GM21825 (cell line): ENCODE results near the gene OR1E2.
"Not testable (repeated sequence)": the region's sequence is repeated elsewhere in the genome, so short reads cannot be mapped to it uniquely, and the experiment has no call there.

Source experiments
- ATAC-seq: cut with Tn5 transposase; IDR thresholded peaks from one replicate; pipeline ENCODE4 v1.9.1; 2021; ENCODE audit warnings: mild to moderate bottlenecking, moderate library complexity; ENCODE audit not compliant: unreplicated experiment

The OR1E2 gene

GRCh38 chr17:3433741-3434140 is at the start of gene OR1E2:
OR1E2 (minus strand) TSS chr17:3433841; CDS start chr17:3433841, 0 bp downstream.
- no peak for ATAC-seq

GRCh38 chr17:3482852-3483251 is 49.2 kb upstream of the OR1E2 start:
- no peak for ATAC-seq

- ATAC-seq: no peak
Measured at GRCh38 chr17:3479988-3480387, 46.3 kb upstream of the OR1E2 start.

GRCh38 chr17:3475812-3476610 is 42.4 kb upstream of the OR1E2 start, which contains the start of gene ASPA:
ASPA (plus strand) TSS chr17:3475997; CDS start chr17:3476160, 163 bp downstream.
- ATAC-seq: no peak

- ATAC-seq: no peak
Measured at GRCh38 chr17:3475251-3475685, 41.6 kb upstream of the OR1E2 start.

- ATAC-seq: no peak
Measured at GRCh38 chr17:3474212-3474611, 40.6 kb upstream of the OR1E2 start.

GRCh38 chr17:3472137-3472536 is 38.5 kb upstream of the OR1E2 start:
- no peak for ATAC-seq

- no peak for ATAC-seq
Measured at GRCh38 chr17:3471599-3471998, 38.0 kb upstream of the OR1E2 start, which contains the start of gene SPATA22. SPATA22 (minus strand) TSS chr17:3471819; CDS start chr17:3469325, 2,494 bp downstream.

- no peak for ATAC-seq
Measured at GRCh38 chr17:3469529-3469928, 35.9 kb upstream of the OR1E2 start.

GRCh38 chr17:3466355-3466754 is 32.7 kb upstream of the OR1E2 start:
- ATAC-seq: not testable (repeated sequence)

- ATAC-seq: no peak
Measured at GRCh38 chr17:3448059-3448665, 14.5 kb upstream of the OR1E2 start.

- no peak for ATAC-seq
Measured at GRCh38 chr17:3447625-3448024, 14.0 kb upstream of the OR1E2 start.

GRCh38 chr17:3440451-3440850 is 6.8 kb upstream of the OR1E2 start:
- ATAC-seq: no peak

GRCh38 chr17:3438368-3438767 is 4.7 kb upstream of the OR1E2 start:
- ATAC-seq: no peak

- not testable (repeated sequence) for ATAC-seq
Measured at GRCh38 chr17:3433215-3433614, 426 bp downstream of the OR1E2 start.

GRCh38 chr17:3418222-3418621 is 15.4 kb downstream of the OR1E2 start:
- ATAC-seq: no peak

- no peak for ATAC-seq
Measured at GRCh38 chr17:3415610-3416009, 18.0 kb downstream of the OR1E2 start.

- not testable (repeated sequence) for ATAC-seq
Measured at GRCh38 chr17:3412216-3412615, 21.4 kb downstream of the OR1E2 start.

- no peak for ATAC-seq
Measured at GRCh38 chr17:3411070-3411469, 22.6 kb downstream of the OR1E2 start, which contains the start of gene OR3A3. OR3A3 (plus strand) TSS chr17:3411370.

- ATAC-seq: not testable (repeated sequence)
Measured at GRCh38 chr17:3403856-3404255, 29.8 kb downstream of the OR1E2 start.

GRCh38 chr17:3401786-3402185 is 31.9 kb downstream of the OR1E2 start:
- no peak for ATAC-seq

GRCh38 chr17:3400055-3400454 is 33.6 kb downstream of the OR1E2 start:
- no peak for ATAC-seq
